NCI-H1436 treated with DMSO at 0.1 percent for 48 hours (cell line): ENCODE measurements around the gene DDHD1.

Experiments
- DNase-seq: peaks from one replicate; lab custom pipeline; 2025; lab: John Stamatoyannopoulos, UW

The DDHD1 gene

DNA sequence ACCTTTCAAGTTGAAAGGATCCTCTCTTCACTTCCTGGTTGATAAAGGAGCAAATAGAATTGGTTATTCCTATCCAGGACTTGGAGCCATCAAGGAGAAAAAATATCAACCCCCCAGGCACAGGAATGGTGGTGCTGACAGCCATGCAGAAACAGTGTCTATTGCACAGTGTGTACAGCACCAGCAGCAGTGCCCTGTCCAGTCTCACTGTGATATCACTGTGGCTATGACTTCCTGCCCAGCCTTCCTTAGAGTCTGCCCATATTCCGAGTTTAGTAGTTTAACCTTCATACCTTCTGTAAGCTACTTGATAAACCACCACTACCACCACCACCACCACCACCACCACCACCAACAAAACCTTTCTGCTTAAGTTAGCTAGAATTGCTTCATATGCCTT lies 157.1 kb downstream of the DDHD1 start:
- DNase-seq: no peak

DNA sequence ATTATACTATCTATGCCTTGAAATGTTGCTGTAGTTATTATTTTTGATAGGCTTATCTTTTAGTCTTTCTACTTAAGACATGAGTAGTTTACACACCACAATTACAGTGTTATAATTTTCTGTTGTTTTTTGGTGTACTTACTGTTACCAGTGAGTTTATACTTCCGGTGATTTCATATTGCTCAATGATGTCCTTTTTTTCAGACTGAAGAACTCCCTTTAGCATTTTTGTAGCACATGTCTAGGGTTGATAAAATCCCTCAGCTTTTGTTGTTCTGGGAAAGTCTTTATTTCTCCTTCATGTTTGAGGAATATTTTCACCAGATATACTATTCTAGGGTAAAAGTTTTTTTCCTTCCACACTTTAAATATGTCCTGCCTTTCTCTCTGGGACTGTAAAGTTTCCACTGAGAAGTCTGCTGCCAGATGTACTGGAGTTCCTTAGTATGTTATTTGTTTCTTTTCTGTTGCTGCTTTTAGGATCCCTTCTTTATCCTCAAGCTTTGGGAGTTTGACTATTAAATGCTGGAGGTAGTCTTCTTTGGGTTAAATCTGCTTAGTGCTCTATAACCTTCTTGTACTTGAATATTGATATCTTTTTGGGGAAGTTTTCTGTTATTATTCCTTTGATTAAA lies 160.8 kb downstream of the DDHD1 start:
- no peak for DNase-seq

DNA sequence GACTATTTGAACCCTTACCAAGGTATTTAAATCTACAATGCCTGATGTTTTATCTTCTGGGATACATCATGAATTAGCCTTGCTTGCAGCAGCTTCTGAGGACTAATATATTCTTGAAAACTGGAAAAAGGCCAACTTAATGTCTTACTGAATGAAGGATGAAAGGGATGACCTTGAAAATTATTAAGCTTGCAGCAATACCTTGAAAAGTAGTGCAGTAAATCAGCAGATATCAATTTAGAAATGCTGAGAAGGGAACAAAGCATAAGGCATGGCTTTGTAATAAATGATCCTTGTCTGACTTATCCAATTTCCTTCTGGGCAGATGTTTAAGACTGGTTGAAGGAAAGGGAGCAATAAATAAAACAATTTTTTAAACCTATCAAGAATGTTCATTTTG lies 165.0 kb downstream of the DDHD1 start:
- DNase-seq: no peak

DNA sequence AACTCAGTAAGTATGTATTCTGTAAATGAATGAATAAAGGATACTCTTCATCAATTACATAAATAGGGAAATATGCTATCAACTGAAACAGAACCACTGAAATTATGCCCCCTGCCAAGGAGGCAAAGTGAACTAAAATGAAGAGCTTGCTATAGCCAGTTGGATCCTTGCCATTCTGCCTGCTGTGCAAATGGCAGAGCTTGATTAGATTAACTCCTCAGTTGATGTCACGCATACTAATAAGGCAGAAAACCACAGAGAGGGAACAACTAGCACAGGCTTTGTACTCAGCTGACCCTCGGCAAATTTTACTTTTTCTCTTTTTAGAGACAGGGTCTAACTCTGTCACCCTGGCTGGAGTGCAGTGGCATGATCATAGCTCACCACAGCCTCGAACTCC lies 165.6 kb downstream of the DDHD1 start:
- no peak for DNase-seq

DNA sequence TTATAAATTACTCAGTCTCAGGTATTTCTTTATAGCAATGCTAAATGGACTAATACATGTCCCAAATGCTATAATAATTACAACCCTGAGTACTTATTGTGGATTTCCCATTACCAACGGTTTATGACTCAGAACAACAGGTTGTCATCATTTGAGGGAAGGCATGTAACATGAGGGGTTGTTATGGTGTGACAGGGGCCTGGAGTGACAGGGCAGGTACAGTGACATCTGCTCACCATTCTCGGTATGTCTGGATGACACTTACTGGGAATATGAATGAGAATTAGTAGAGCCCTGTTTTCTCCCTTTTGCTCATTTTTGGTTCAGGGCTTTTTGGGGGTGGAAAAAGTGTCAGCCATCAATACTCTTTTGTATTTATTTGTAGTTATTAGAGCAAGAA lies 166.1 kb downstream of the DDHD1 start:
- DNase-seq: no peak
